Left lung (tissue), 10 donors: Measurements from ENCODE around the gene STK25. TPM values are rescaled to one million over a fixed set of nuclear protein-coding genes. Genes with fewer than 3 reads are reported as not detected.

Source experiments
- ATAC-seq: fragments of 200-7000 bp; cut with Tn5 transposase; one replicate; pipeline ENCODE4 v1.9.1; 2020; ENCODE audit warnings: moderate library complexity
- DNase-seq, 4 donors: peaks; one replicate each; pipeline ENCODE4 v3.0.0-alpha.2; 2013 to 2020
- H3K27ac ChIP-seq, 2 donors: fragments of 200-600 bp; sonication (generic) in 1 of 2; one replicate each; pipeline versions ENCODE4 v1.5.0 to v1.8.0; 2020 to 2021
- H3K27me3 ChIP-seq, 2 donors: fragments of 200-600 bp; sonication (generic) in 1 of 2; one replicate each; pipeline versions ENCODE4 v1.5.0 to v1.8.0; 2020 to 2021
- H3K36me3 ChIP-seq, 2 donors: fragments of 200-600 bp; sonication (generic) in 1 of 2; one replicate each; pipeline versions ENCODE4 v1.5.0 to v1.8.0; 2020 to 2021
- H3K4me1 ChIP-seq, 2 donors: fragments of 200-600 bp; one replicate each; pipeline ENCODE4 v1.8.0; 2021
- H3K4me3 ChIP-seq, 2 donors: fragments of 200-600 bp; sonication (generic) in 1 of 2; one replicate each; pipeline versions ENCODE4 v1.5.0 to v1.8.0; 2020 to 2021; ENCODE audit warnings: mild to moderate bottlenecking in 1 of 2
- H3K9me3 ChIP-seq, 2 donors: fragments of 200-600 bp; sonication (generic) in 1 of 2; one replicate each; pipeline versions ENCODE4 v1.5.0 to v1.8.0; 2020 to 2021
- intact Hi-C, 2 donors: fragments of 100-400 bp; cut with DNase I; formaldehyde crosslinking; loops; one replicate each; pipeline versions ENCODE4 v1.11.2 to v1.14.2; 2022
- polyA plus RNA-seq, 6 donors: library from polyadenylated mRNA; unstranded; fragments of 120-200 nt; gene quantifications; one replicate each; pipeline ENCODE4 v1.2.1, GENCODE V29; 2013; ENCODE audit not compliant: insufficient read length in 6 of 6
- total RNA-seq, 2 donors: library from RNA; stranded (reverse); fragmentation: NEBNext Ultra II Directional; extraction: Animal tissue kit (Norgen Biotek cat#: 25700); gene quantifications; one replicate each; pipeline ENCODE4 v1.2.1, GENCODE V29; 2021
- TF ChIP-seq, protein P1 (sequence below), 2 donors: fragments of 200-600 bp; sonication (generic) in 1 of 2; IDR thresholded peaks; one replicate each; pipeline versions ENCODE4 v1.5.0 to v1.8.0; 2021; ENCODE audit warnings: antibody characterized with exemption in 2 of 2
- donor health status: DM: no; HTN: yes; CAD: no.
- donor health status: DM: no; HTN: no; CAD: no.

Gene STK25
- total and polyA plus RNA-seq, 8 donors: 125 to 237 (median 193) TPM

DNA sequence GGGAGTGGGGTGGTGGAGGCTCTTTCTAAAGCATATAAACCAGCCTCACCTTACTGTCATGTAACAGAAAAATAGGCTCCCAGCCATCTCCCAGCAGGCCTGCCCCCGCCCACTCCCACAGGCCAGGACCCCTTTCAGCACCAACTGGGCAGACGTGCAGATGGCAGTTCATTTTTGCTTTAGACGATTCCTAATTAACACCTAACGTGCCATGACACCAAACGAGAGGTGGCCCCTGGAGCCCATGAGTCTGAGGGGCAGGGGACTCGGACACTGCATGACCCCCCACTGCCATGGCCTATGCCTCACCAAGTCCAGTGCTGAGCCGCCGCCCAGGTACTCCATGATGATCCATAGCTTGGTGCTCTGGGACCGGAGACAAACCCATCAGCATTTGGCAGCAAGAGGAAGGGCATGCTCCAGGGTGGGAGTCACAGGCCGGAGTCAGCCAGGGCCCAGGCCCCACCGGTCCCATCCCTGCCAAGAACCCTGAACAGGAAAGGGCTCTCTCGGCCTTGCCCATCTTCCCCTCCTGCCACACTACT is 7.9 kb downstream of the STK25 start:
- no peak for ATAC-seq
- no peak for DNase-seq
- Histone ChIP-seq H3K4me3 (no peak overlapping the region), H3K36me3 (peaks cover 0 to 65% of the 10 kb centered on the region in 2 donors), H3K4me1 (peaks cover 0 to under 1% of the 10 kb centered on the region in 2 donors), H3K27ac (no peak overlapping the region), H3K9me3 (no peaks in the 10 kb centered on the region), H3K27me3 (no peaks in the 10 kb centered on the region)
- intact Hi-C loops: no loop called here
- TF ChIP-seq, protein P1, sequence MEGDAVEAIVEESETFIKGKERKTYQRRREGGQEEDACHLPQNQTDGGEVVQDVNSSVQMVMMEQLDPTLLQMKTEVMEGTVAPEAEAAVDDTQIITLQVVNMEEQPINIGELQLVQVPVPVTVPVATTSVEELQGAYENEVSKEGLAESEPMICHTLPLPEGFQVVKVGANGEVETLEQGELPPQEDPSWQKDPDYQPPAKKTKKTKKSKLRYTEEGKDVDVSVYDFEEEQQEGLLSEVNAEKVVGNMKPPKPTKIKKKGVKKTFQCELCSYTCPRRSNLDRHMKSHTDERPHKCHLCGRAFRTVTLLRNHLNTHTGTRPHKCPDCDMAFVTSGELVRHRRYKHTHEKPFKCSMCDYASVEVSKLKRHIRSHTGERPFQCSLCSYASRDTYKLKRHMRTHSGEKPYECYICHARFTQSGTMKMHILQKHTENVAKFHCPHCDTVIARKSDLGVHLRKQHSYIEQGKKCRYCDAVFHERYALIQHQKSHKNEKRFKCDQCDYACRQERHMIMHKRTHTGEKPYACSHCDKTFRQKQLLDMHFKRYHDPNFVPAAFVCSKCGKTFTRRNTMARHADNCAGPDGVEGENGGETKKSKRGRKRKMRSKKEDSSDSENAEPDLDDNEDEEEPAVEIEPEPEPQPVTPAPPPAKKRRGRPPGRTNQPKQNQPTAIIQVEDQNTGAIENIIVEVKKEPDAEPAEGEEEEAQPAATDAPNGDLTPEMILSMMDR (IDR thresholded peaks at IDR 0.05): no peak

DNA sequence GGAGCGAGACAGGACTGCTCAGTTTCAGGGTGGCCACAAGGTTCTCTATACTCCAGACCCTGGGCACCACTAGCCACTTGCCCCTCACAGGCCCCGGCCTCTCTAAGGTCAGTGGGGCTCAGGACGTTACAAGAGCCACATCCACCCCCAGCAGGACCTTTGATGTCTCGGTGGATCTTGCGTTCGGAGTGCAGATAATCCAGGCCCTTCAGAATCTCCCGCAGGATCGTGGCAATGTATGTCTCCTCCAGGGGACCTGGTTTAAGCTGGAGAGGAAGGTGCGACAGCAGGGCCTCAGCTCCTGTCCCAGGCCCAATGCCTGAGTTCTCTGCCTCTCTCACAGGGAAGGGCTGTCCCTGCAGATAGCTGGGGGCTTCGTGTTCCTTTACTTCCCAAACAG is 8.4 kb downstream of the STK25 start:
- peaks cover 0 to 70% of the 10 kb centered on the region in 2 donors for H3K36me3 ChIP-seq
- DNase-seq (no peak), ATAC-seq (no peak)
- H3K9me3 ChIP-seq: no peaks in the 10 kb centered on the region
- no peak overlapping the region for H3K4me3 ChIP-seq
- H3K4me1 ChIP-seq: no peaks in the 10 kb centered on the region
- TF ChIP-seq, protein P1 (IDR thresholded peaks at IDR 0.05): no peak
- intact Hi-C loops: no loop called here
- H3K27ac ChIP-seq: no peak overlapping the region
- no peaks in the 10 kb centered on the region for H3K27me3 ChIP-seq

GRCh38 chr2:241499146-241499965 is 9.0 kb downstream of the STK25 start:
- H3K36me3 ChIP-seq: peaks cover 0 to 76% of the 10 kb centered on the region in 2 donors
- intact Hi-C loops: no loop called here
- no peak for DNase-seq

DNA sequence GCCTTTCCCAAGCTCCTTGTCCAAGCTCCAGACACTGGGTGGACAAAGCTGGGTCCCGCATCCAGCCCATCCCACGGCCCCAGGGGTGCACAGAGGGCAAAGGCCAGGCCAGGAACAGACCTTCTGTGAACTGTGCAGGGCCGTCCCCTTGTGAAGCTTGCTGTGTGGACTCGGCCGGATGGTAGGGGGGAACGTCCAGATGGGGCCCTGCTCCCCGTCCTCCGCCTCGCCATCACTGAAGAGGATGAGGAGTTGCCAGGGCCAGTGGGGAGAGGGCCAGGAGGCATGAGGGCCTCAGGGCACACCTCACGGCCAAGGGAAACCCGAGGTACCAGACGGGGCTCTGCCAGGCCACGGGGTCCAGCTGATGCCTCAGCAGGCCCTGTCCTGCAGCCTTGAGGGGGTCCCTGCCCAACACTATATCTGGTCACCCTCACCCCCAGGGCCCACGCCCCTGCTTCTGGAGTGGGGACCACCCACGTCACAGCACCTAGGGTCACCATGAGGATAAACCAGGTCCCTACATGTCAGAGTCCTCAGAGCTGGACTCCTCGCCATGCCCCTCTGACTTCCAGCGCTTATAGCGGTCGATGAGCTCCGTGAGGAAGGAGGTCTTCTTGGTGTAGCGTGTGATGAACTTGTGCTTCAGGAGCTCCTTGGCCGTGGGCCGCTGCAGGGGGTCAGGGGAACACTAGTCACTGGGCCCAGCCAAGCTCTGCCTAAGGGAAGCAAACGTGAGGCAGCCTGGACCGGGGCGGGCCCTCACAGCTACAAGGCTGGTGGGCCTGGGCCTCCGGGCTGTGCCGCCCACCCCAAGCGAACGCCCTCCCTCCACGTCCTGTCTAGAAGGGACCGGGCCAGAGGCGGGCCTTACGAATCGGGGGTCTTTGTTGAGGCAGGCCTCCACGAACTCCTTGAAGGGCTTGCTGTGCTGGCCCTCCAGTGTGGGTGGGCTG is 10.0 kb downstream of the STK25 start:
- Histone ChIP-seq H3K9me3 (no peaks in the 10 kb centered on the region), H3K36me3 (peaks cover 0 to 86% of the 10 kb centered on the region in 2 donors), H3K4me3 (no peak overlapping the region), H3K27ac (no peak overlapping the region), H3K27me3 (no peaks in the 10 kb centered on the region), H3K4me1 (no peaks in the 10 kb centered on the region)
- DNase-seq (peak in 1 of 4 donors; percentile 66), ATAC-seq (no peak)
- intact Hi-C loops: no loop called here
- TF ChIP-seq, protein P1 (IDR thresholded peaks at IDR 0.05): no peak

More at GRCh38 chr2:241499146-241499965, 9.0 kb downstream of the STK25 start:
- Histone ChIP-seq H3K4me1 (no peaks in the 10 kb centered on the region), H3K27ac (no peak overlapping the region), H3K9me3 (no peaks in the 10 kb centered on the region), H3K27me3 (no peaks in the 10 kb centered on the region), H3K4me3 (no peak overlapping the region)
- no peak for ATAC-seq
- TF ChIP-seq, protein P1 (IDR thresholded peaks at IDR 0.05): no peak
